Fibroblast of peridontal ligament (primary cell): ENCODE results near the gene TIMM17A.

Experiments used
- DNase-seq: peaks from one replicate; pipeline ENCODE4 v3.0.0-alpha.2; 2010; ENCODE audit errors: extremely low read depth

TIMM17A gene

DNA sequence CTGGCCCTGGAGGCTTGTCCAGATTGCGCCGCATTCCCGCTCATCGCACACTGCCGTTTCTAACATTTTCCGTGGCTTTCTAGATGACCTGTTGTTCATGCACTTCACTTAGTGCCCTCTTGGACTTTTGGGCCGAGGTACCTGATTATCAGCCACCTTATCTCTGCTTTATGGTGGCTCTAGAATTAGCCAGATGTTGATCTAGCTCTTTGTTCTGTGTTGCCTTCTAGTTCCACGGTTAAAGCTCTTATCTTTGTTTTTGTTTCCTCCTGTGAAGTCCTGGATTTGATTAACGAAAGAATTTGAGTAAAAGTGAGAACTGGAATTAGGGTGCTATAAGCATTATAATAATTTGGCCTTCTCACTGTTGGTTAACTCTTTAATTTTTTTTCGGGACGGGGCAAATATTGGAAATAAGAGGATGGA, 28.1 kb downstream of the TIMM17A start:
- no peak for DNase-seq

DNA sequence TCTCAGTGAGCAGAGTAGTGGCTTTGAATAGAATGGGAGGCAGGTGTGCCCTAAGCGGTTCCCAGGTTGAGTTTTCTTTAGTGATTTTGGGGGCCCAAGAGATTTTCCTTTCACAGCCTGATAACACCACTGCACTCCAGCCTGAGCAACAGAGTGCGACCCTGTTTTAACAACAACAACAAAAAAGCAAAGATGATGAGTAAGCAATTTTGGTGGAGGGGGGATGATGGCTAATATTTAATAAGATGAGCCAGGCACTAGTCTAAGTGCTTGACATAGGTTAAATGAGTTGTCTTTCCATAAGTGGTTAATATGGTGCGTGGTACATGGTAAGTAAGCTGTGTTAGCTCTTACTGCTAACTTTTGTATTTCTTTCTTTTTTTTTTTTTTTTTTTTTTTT, 29.1 kb downstream of the TIMM17A start:
- DNase-seq: no peak

- DNase-seq: no peak
Observed at GRCh38 chr1:201985355-201985754, 30.1 kb downstream of the TIMM17A start.

DNA sequence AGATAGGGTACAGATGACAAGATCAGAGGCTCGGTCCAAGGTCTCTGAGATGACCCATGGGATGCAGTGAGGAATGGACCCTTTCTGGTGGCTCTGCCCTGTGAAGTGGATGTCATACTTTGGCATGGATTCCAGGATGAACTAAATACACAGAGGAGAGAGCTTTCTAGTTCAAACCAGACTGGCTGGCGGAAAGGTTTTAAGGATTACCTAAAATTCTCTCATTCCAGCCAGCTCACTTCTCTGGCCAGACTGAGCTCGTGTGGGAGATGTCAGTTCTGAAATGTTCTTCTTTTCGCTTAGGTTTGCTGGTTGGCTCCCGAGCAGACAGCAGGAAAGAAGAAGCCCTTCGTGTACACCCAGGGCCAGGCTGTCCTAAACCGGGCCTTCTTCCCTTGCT, 33.3 kb downstream of the TIMM17A start:
- no peak for DNase-seq

DNA sequence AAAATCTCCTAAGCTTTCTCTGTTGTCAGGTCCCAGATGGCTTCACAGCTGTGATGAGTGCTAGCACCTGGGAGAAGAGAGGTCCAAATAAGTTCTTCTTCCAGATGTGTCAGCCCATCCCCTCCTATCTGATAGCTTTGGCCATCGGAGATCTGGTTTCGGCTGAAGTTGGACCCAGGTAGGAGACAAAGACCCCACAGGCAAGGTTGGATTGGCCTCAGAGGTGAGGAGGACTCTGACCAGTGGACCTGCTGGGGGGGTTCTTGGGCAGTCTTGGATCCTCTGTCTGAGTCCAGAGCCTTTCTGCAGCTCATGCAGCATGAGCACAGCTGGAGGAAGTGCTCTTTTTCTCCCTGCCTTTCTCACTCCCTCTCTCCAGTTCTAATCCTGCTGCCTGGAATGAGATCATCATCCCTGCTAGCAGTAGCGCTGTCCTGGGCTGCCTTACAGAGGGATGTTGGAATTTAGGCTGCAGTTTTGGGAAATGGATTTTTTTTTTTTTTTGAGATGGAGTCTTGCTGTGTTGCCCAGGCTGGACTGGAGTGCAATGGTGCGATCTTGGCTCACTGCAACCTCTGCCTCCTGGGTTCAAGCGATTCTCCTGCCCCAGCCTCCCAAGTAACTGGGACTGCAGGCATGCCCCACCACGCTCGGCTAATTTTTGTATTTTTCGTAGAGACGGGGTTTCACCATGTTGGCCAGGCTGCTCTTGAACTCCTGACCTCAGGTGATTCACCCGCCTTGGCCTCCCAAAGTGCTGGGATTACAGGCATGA, 34.2 kb downstream of the TIMM17A start:
- DNase-seq: no peak

DNA sequence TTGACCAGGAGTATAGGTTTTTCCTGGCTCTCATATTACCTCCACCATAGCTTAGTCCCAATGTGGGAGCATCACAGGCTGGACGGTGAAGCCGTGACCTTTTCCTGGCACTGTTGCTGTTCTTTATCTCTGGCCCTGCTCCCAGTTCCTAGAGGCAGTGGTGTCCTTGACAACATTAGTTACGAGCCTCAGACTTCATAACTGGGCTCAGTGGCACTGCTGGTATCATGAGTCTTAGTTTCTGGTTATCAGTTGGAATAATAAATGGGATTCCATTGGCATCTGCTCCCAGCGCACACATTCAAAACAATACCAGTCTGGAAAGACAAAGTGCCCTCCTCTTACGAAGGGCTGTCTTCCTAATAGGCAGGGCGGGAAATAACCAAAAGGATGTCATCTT, 35.1 kb downstream of the TIMM17A start:
- DNase-seq: no peak

DNA sequence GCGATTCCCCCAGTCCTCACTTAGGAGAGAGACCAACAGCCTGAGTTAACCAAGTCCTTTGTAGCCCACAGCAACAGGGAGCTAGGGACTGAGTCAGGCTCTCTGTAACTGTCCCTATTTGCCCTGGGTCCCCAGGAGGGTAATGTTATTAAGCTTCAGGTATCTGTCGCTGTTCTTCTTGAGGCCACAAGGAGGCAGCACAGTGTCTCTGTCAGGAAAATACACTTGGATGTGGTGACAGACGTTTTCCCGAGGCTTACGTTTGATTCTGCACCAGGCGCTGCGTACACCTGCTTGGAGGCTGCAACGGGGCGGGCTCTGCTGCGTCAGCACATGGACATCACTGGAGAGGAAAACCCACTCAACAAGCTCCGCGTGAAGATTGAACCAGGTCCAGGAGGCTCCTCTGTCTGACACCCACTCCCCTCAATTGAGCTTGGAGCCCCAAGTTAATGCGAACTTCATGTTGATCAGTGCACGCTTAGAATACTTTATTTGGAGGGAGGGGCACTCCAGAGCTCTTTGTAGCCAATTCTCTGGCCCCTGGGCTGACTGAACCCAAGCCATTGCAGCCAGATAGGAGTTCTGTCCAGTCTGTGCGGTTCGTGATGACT, 44.4 kb downstream of the TIMM17A start:
- DNase-seq: peak; percentile 42

DNA sequence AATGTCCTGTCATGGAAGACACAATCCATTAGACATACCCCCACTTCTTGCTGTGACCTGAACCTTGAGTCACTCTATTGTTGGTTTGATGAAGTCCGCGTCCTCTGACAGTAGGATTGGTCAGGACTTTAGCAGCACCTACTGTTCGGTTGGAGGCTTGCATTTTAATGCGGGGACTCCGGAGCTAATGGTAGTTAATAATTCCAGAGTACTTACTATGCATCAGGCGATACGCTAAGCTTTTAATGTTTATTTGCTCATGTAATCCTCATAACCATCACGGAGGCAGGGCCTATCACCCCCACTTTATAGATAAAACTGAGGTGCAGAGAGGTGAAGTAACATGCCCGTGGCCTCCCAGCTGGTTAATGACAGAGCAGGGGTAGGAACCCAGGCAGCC, 47.2 kb downstream of the TIMM17A start:
- DNase-seq: no peak

DNA sequence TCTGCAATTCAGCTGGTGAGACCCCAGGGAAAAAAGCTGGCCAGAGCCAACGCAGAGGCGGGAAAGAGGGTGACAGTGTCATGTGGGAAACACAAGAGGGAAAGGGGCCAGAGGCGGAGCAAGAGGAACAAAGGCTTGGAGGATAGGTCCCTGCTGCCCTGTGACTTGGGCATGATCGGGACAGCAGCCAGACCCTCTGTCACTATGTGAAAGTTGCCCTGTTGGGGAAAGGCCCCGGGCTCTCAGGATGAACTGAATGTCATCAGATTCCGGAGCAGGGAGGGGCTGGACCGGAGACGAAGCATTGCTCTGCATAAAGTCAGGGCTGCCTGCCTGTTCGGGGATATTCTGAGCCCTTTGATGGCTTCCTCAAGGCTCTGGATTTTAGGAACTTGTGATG, 49.4 kb downstream of the TIMM17A start:
- DNase-seq: no peak

GRCh38 chr1:202005958-202006357, 50.7 kb downstream of the TIMM17A start:
- DNase-seq: peak; percentile 37

GRCh38 chr1:202007304-202007703, 52.0 kb downstream of the TIMM17A start:
- no peak for DNase-seq

GRCh38 chr1:202007805-202008489, 52.6 kb downstream of the TIMM17A start:
- DNase-seq: no peak

DNA sequence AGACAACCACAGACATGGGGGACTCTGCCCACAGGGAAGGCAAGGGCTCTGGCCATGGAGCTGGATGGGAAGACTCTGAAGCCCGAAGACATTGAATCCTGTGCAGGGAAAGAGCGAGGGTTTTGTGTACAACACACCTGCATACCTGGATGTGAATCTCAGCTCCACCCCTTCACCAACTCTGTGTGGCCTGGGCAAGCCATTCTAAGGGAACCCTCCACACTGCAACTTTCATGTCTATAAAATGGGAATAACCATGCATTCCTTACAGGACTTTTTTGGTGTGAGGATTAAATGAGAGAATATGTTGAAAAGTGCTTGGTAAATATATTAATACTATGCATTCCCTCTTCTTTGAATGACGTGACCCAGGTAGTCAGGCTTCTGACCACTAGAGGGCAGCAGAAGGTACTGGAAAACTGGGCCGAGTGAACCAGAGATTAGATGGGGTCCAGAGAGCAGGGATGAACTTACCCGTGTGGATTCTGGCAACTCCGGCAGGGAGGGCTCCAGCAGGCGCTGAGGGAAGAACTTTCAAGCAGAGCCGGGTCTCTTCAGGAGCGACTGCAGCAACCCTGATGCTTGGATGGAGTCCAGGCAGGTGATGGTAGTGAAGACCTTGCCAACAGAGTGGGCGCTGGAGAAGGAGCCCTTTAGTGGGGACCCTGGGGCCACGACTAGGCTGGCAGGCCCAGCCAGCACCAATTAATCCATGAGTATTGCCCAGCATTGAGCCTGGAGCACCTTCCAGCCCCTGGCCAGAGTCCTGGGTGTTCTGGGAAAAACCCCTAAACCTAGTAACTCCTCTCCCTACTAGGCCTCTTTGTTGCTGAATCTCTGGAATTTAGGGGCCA, 54.2 kb downstream of the TIMM17A start:
- DNase-seq: peak; percentile 90

- DNase-seq: no peak
Observed at GRCh38 chr1:202010180-202011015, 55.1 kb downstream of the TIMM17A start, which contains the start of gene ELF3. Gene ELF3, plus strand, starts transcription at chr1:202010587. Its CDS starts 550 bp downstream, at chr1:202011137.

- DNase-seq: no peak
Observed at GRCh38 chr1:202011994-202012393, 56.7 kb downstream of the TIMM17A start.

- no peak for DNase-seq
Observed at GRCh38 chr1:202012544-202013478, 57.5 kb downstream of the TIMM17A start.

DNA sequence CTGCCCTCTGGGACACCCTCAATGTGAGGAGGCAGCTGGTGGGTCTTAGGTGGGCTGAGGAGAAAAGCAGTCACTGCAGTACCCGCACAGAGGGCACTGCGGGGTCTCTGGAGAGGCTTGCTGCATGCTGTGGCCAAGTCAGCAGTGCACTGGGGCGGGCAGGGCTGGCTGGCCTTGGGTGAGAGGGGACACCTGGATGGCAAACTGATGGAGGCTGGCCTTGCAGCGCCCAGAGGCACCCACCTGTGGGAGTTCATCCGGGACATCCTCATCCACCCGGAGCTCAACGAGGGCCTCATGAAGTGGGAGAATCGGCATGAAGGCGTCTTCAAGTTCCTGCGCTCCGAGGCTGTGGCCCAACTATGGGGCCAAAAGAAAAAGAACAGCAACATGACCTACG, 58.3 kb downstream of the TIMM17A start:
- DNase-seq: no peak

DNA sequence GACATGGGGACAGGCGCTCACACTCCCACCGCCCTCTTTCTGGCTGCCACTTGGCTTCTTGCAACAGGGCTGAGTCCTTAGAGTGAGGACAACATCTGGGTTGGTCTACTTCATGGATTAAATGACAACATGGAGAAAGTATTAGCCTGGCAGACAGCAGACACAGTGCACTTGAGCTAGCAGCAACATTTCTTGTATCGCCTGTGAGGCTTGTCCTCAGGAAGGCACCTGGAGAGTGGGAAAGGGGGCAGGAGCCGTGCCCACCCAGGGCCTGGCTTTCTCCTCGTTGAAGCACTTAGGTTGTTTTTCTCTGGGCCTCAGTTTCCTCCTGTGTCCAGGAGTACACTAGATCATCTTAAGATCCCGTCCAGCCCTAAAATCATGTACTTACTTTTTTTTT, 58.8 kb downstream of the TIMM17A start:
- DNase-seq: no peak

DNA sequence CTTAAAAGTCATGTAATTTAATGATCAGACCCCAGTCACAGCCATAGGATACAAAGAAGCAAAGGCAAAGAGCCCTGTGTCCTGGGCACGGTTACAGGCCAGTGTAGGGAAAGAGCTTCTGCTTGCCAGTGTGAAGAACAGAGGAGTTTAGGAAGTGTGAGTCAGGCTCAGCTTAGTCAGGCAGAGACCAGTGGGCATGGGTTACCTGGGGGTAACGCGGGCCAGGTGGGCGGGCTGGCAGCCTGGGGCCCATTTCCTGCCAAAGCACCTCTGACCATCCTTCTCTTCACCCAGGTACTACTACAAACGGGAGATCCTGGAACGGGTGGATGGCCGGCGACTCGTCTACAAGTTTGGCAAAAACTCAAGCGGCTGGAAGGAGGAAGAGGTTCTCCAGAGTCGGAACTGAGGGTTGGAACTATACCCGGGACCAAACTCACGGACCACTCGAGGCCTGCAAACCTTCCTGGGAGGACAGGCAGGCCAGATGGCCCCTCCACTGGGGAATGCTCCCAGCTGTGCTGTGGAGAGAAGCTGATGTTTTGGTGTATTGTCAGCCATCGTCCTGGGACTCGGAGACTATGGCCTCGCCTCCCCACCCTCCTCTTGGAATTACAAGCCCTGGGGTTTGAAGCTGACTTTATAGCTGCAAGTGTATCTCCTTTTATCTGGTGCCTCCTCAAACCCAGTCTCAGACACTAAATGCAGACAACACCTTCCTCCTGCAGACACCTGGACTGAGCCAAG, 59.8 kb downstream of the TIMM17A start:
- DNase-seq: no peak
